ENCODE measurements around the gene NCCRP1. TPM values are rescaled to one million over a fixed set of nuclear protein-coding genes. Genes with fewer than 3 reads are reported as not detected.

The NCCRP1 gene
- total and polyA plus RNA-seq, 5 donors, result not detected

DNA sequence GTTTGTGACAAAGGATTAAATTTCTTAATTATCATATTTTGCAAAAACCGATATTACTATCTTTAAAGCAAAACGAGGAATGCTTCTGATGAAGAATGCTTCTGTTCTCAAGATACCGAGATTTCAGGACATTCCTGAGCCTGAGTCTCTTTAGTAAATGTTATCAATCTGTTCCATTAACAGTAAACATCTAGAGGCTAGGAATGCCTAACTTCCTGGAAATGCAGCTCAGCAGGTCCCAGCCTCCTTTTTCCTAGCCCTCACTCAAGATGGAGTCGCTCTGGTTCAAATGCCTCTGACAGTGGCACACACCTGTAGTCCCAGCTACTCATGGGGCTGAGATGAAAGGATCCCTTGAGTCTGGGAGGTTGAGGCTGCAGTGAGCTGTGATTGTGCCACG is 54.3 kb downstream of the NCCRP1 start:
- intact Hi-C loops (cut with DNase I), result no loop called here
- no peak overlapping the region for H3K27ac ChIP-seq (ENCODE audit: low read length)
- no peaks in the 10 kb centered on the region for H3K27me3 ChIP-seq (ENCODE audit: control insufficient read depth, insufficient read depth)

More for the DNA sequence above, 54.3 kb downstream of the NCCRP1 start:
- DNase-seq (no peak), ATAC-seq (no peak)
- no peak overlapping the region for H3K4me3 ChIP-seq (ENCODE audit: low read length)
- WGBS, result 64% methylated on average over 5 of the region's 5 CpGs
- no peaks in the 10 kb centered on the region for H3K4me1 ChIP-seq (ENCODE audit: control insufficient read depth, insufficient read depth, low read length)
- H3K9me3 ChIP-seq (ENCODE audit: control insufficient read depth, low read length), result no peaks in the 10 kb centered on the region

Other genes starting within 250 kb of the NCCRP1 start
- gene FBXO17, start 221.2 kb upstream of the NCCRP1 start, total RNA-seq, result 10 to 100 TPM in 3 of 4 donors, 1 to 10 TPM in 1; 8.5 to 12.9 (median 11.7) TPM
- gene FBXO17, start 221.2 kb upstream of the NCCRP1 start, polyA plus RNA-seq, result 8.2 TPM
- gene FBXO27, start 164.4 kb upstream of the NCCRP1 start, total RNA-seq, result 10 to 100 TPM; 18.4 to 26.4 (median 20.2) TPM
- 10.9 TPM for gene FBXO27, start 164.4 kb upstream of the NCCRP1 start, polyA plus RNA-seq
- gene ACP7, start 112.6 kb upstream of the NCCRP1 start, total RNA-seq, result not detected
- gene ACP7, start 112.6 kb upstream of the NCCRP1 start, polyA plus RNA-seq, result not detected
- gene PAK4, start 71.2 kb upstream of the NCCRP1 start, total RNA-seq, result 10 to 100 TPM; 19.9 to 24.4 (median 21.7) TPM
- gene PAK4, start 71.2 kb upstream of the NCCRP1 start, polyA plus RNA-seq, result 15.1 TPM
- not detected for gene SYCN, start 7.3 kb downstream of the NCCRP1 start, total RNA-seq
- not detected for gene SYCN, start 7.3 kb downstream of the NCCRP1 start, polyA plus RNA-seq
- not detected for gene IFNL3, start 48.0 kb downstream of the NCCRP1 start, total RNA-seq
- not detected for gene IFNL3, start 48.0 kb downstream of the NCCRP1 start, polyA plus RNA-seq
- not detected for gene IFNL4, start 51.9 kb downstream of the NCCRP1 start, total RNA-seq
- not detected for gene IFNL4, start 51.9 kb downstream of the NCCRP1 start, polyA plus RNA-seq
- gene IFNL2, start 71.4 kb downstream of the NCCRP1 start, total RNA-seq, result not detected
- not detected for gene IFNL2, start 71.4 kb downstream of the NCCRP1 start, polyA plus RNA-seq
- gene IFNL1, start 99.4 kb downstream of the NCCRP1 start, total RNA-seq, result not detected
- not detected for gene IFNL1, start 99.4 kb downstream of the NCCRP1 start, polyA plus RNA-seq
- gene LRFN1, start 123.9 kb downstream of the NCCRP1 start, total RNA-seq, result under 1 TPM; 0.33 to 0.96 (median 0.86) TPM
- gene LRFN1, start 123.9 kb downstream of the NCCRP1 start, polyA plus RNA-seq, result 0.63 TPM
- gene GMFG, start 139.1 kb downstream of the NCCRP1 start, total RNA-seq, result 10 to 100 TPM; 14.4 to 20.4 (median 17.9) TPM
- 20.2 TPM for gene GMFG, start 139.1 kb downstream of the NCCRP1 start, polyA plus RNA-seq
- gene SAMD4B, start 145.5 kb downstream of the NCCRP1 start, total RNA-seq, result 10 to 100 TPM; 43.2 to 85.3 (median 55.1) TPM
- 71.5 TPM for gene SAMD4B, start 145.5 kb downstream of the NCCRP1 start, polyA plus RNA-seq
- 10 to 100 TPM; 41.0 to 42.8 (median 41.3) TPM for gene PAF1, start 194.1 kb downstream of the NCCRP1 start, total RNA-seq
- 43.5 TPM for gene PAF1, start 194.1 kb downstream of the NCCRP1 start, polyA plus RNA-seq
- 10 to 100 TPM; 25.1 to 31.8 (median 27.0) TPM for gene MED29, start 194.4 kb downstream of the NCCRP1 start, total RNA-seq
- 38.3 TPM for gene MED29, start 194.4 kb downstream of the NCCRP1 start, polyA plus RNA-seq
- gene ZFP36, start 209.9 kb downstream of the NCCRP1 start, total RNA-seq, result 100 to 1,000 TPM in 1 of 4 donors, 10 to 100 TPM in 3; 38.1 to 157 (median 56.4) TPM
- 203 TPM for gene ZFP36, start 209.9 kb downstream of the NCCRP1 start, polyA plus RNA-seq
- gene PLEKHG2, start 215.7 kb downstream of the NCCRP1 start, total RNA-seq, result 10 to 100 TPM; 13.1 to 29.5 (median 20.1) TPM
- gene PLEKHG2, start 215.7 kb downstream of the NCCRP1 start, polyA plus RNA-seq, result 11.3 TPM
- 1,000 to 10,000 TPM; 1,282 to 1,746 (median 1,468) TPM for gene RPS16, start 239.0 kb downstream of the NCCRP1 start, total RNA-seq
- gene RPS16, start 239.0 kb downstream of the NCCRP1 start, polyA plus RNA-seq, result 1,560 TPM
- gene SUPT5H, start 248.6 kb downstream of the NCCRP1 start, total RNA-seq, result 10 to 100 TPM; 74.8 to 85.1 (median 80.1) TPM
- 68.8 TPM for gene SUPT5H, start 248.6 kb downstream of the NCCRP1 start, polyA plus RNA-seq